PC-3 (cell line): ENCODE data around the gene LIMS4. TPM values are rescaled to one million over a fixed set of nuclear protein-coding genes. Genes with fewer than 3 reads are reported as not detected.
"Not testable (repeated sequence)": the region's sequence is repeated elsewhere in the genome, so short reads cannot be mapped to it uniquely, and the experiment has no call there.

Experiments used
- ATAC-seq: fragments of 200-7000 bp; cut with Tn5 transposase; 2 replicates; pipeline ENCODE4 v1.9.1; 2020; ENCODE audit warnings: mild to moderate bottlenecking, moderate library complexity
- BruUV-seq: library from RNA; stranded (reverse); fragments of 400-500 nt; replicated peaks from 2 replicates; lab custom pipeline; 2021; lab: Mats Ljungman, UMichigan
- CTCF ChIA-PET: fragments of 300-600 bp; sonication (Branson Sonifier 250); formaldehyde crosslinking; loops from one replicate; lab custom pipeline; 2022; ENCODE audit warnings: antibody characterized with exemption; lab: Charles Lee
- POLR2A ChIA-PET: fragments of 300-600 bp; sonication (Branson Sonifier 250); formaldehyde crosslinking; loops from one replicate; lab custom pipeline; 2022; ENCODE audit warnings: antibody characterized with exemption; ENCODE audit not compliant: unreplicated experiment; lab: Charles Lee
- DNase-seq: peaks from one replicate; pipeline ENCODE4 v3.0.0-alpha.2; 2015
- H2AFZ ChIP-seq: fragments of 300-600 bp; sonication (generic); 2 replicates; pipeline ENCODE4 v1.6.0; 2016; ENCODE audit warnings: antibody characterized with exemption, low read length
- H3F3A ChIP-seq: fragments of 300-600 bp; sonication (generic); one replicate; pipeline ENCODE4 v1.6.0; 2017; ENCODE audit warnings: antibody characterized with exemption, low read length, control low read depth, mild to moderate bottlenecking; ENCODE audit not compliant: unreplicated experiment
- H3K27ac ChIP-seq: fragments of 300-600 bp; sonication (generic); 2 replicates; pipeline ENCODE4 v1.5.1; 2016; ENCODE audit warnings: mild to moderate bottlenecking, low read length
- H3K27me3 ChIP-seq: fragments of 300-600 bp; sonication (generic); 2 replicates; pipeline ENCODE4 v1.6.1; 2016; ENCODE audit warnings: low read length, mixed read lengths
- H3K36me3 ChIP-seq: fragments of 300-600 bp; sonication (generic); 2 replicates; pipeline ENCODE4 v1.6.1; 2016; ENCODE audit warnings: low read depth, mixed run types, low read length, mixed read lengths
- H3K4me1 ChIP-seq: fragments of 300-600 bp; sonication (generic); 2 replicates; pipeline ENCODE4 v1.5.1; 2016; ENCODE audit warnings: low read length; ENCODE audit not compliant: insufficient read depth
- H3K4me2 ChIP-seq: fragments of 300-600 bp; sonication (generic); 2 replicates; pipeline ENCODE4 v1.6.0; 2016; ENCODE audit warnings: low read length
- H3K4me3 ChIP-seq: fragments of 300-600 bp; sonication (generic); 2 replicates; pipeline ENCODE4 v1.5.1; 2016; ENCODE audit warnings: mild to moderate bottlenecking, low read length, mixed read lengths
- H3K79me2 ChIP-seq: fragments of 300-600 bp; sonication (generic); 2 replicates; pipeline ENCODE4 v1.6.1; 2017; ENCODE audit warnings: low read length, mixed read lengths
- H3K9ac ChIP-seq: fragments of 300-600 bp; sonication (generic); 2 replicates; pipeline ENCODE4 v1.6.0; 2016; ENCODE audit warnings: mild to moderate bottlenecking, low read length
- H3K9me2 ChIP-seq: fragments of 300-600 bp; sonication (generic); replicated peaks from 2 replicates; pipeline ENCODE4 v1.6.1; 2016; ENCODE audit warnings: mixed run types, low read length, mixed read lengths
- H3K9me3 ChIP-seq: fragments of 300-600 bp; sonication (generic); 2 replicates; pipeline ENCODE4 v1.6.1; 2016; ENCODE audit warnings: low read length, mixed read lengths
- H4K20me1 ChIP-seq: fragments of 300-600 bp; sonication (generic); 2 replicates; pipeline ENCODE4 v1.6.1; 2016; ENCODE audit warnings: low read length, mixed read lengths
- intact Hi-C: fragments of 100-400 bp; cut with micrococcal nuclease; formaldehyde crosslinking; loops from 2 replicates; pipeline ENCODE4 v1.9.0; 2023
- total RNA-seq: library from RNA; depleted of rRNA; stranded (reverse); fragments of >200 nt; gene quantifications from 2 replicates; pipeline ENCODE4 v1.2.3, GENCODE V29; 2014

The LIMS4 gene
- total RNA-seq, 1 experiment from 2014 or later = 0.33 TPM

GRCh38 chr2:110481200-110481599 lies 8.6 kb upstream of the LIMS4 start:
- H3K36me3 ChIP-seq, H3F3A ChIP-seq, POLR2A ChIA-PET, H4K20me1 ChIP-seq, H3K9me3 ChIP-seq, H3K4me1 ChIP-seq, intact Hi-C loops, H3K27me3 ChIP-seq, CTCF ChIA-PET, BruUV-seq, H3K27ac ChIP-seq, H2AFZ ChIP-seq, H3K79me2 ChIP-seq, DNase-seq, H3K4me2 ChIP-seq, H3K4me3 ChIP-seq, H3K9me2 ChIP-seq, H3K9ac ChIP-seq: not testable (repeated sequence)
- peak; percentile 50 for ATAC-seq

GRCh38 chr2:110480084-110480483 lies 7.5 kb upstream of the LIMS4 start:
- intact Hi-C loops, ATAC-seq, H3K9ac ChIP-seq, H3K9me3 ChIP-seq, H3K4me3 ChIP-seq, H4K20me1 ChIP-seq, H3F3A ChIP-seq, POLR2A ChIA-PET, H3K4me1 ChIP-seq, H3K4me2 ChIP-seq, H3K27me3 ChIP-seq, H3K27ac ChIP-seq, H3K36me3 ChIP-seq, H2AFZ ChIP-seq, DNase-seq, CTCF ChIA-PET, H3K79me2 ChIP-seq, H3K9me2 ChIP-seq, BruUV-seq: not testable (repeated sequence)

- H3K9ac ChIP-seq, H3K4me1 ChIP-seq, H3F3A ChIP-seq, ATAC-seq, H3K4me2 ChIP-seq, H3K27ac ChIP-seq, H3K4me3 ChIP-seq, H3K36me3 ChIP-seq, H3K9me3 ChIP-seq, BruUV-seq, CTCF ChIA-PET, POLR2A ChIA-PET, DNase-seq, H2AFZ ChIP-seq, H4K20me1 ChIP-seq, H3K79me2 ChIP-seq, intact Hi-C loops, H3K27me3 ChIP-seq, H3K9me2 ChIP-seq: not testable (repeated sequence)
Measured at GRCh38 chr2:110477370-110477769, 4.8 kb upstream of the LIMS4 start.

GRCh38 chr2:110476952-110477351 lies 4.3 kb upstream of the LIMS4 start:
- H3F3A ChIP-seq, DNase-seq, H3K27ac ChIP-seq, CTCF ChIA-PET, H3K9me2 ChIP-seq, H3K4me3 ChIP-seq, BruUV-seq, H3K4me1 ChIP-seq, POLR2A ChIA-PET, H3K9ac ChIP-seq, H3K79me2 ChIP-seq, intact Hi-C loops, H3K4me2 ChIP-seq, H3K36me3 ChIP-seq, H3K27me3 ChIP-seq, H2AFZ ChIP-seq, H4K20me1 ChIP-seq, ATAC-seq, H3K9me3 ChIP-seq: not testable (repeated sequence)

DNA sequence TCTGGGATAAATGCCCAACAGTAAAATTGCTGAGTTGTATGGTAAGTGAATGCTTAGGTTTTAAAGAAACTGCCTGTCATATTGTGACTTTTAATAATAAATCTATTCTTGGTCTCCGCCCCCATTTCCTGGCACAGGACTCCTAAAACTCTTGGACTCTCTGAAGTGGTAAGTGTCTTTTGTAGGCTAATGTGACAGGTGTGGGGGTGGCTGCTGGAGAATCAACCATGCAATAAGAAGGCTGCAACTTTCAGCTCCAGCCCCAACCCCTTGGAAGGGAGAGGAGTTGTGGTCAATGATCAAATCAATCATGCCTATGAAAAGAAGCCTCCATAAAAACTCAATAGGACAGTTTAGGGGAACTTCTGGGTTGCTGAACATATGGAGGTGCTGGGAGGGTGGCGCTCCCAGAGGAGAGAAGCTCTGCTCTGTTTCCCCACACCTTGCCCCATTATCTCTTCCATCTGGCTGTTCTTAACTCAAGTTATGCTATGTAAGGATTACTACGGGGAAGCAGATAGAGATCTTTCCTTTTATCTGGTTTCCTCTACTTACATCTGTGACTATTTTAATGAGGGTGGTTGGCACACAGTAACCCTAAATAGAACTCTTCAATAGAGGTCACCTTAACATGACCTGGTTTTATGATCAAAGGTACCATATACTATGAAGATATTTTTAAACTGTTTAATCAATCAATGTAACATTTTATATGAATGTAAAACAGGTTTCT lies 3.2 kb upstream of the LIMS4 start:
- intact Hi-C loops = not testable (repeated sequence)

DNA sequence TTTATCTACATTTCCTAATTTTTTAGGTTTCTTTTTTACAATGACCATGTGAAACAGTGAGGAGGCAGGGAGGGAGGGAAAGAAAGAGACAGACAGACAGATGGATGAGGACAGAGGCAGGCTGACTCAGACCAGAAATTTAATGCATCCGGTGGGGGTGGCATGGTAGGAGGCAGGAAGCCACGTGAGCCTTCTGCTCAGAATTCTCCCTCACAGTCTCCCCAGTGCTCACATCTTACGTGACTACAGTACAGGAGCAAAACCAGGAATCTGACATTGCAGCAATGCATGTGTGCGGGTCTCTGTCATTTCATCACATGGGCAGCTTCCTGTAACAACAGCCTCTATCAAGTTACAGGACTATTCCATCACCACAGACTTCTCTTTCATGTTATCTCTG lies 2.3 kb upstream of the LIMS4 start:
- H3K79me2 ChIP-seq, H3K4me1 ChIP-seq, DNase-seq, CTCF ChIA-PET, POLR2A ChIA-PET, H3K9me2 ChIP-seq, H3K4me2 ChIP-seq, H3K4me3 ChIP-seq, H2AFZ ChIP-seq, intact Hi-C loops, H3K36me3 ChIP-seq, H3F3A ChIP-seq, H3K9me3 ChIP-seq, H3K27ac ChIP-seq, H3K9ac ChIP-seq, H4K20me1 ChIP-seq, H3K27me3 ChIP-seq, BruUV-seq: not testable (repeated sequence)
- ATAC-seq = peak; percentile 96

More for the DNA sequence above, 3.2 kb upstream of the LIMS4 start:
- CTCF ChIA-PET, H3K9me2 ChIP-seq, H3K9ac ChIP-seq, H3K9me3 ChIP-seq, DNase-seq, H3K4me2 ChIP-seq, ATAC-seq, H3K27me3 ChIP-seq, H3F3A ChIP-seq, H2AFZ ChIP-seq, H4K20me1 ChIP-seq, BruUV-seq, H3K4me1 ChIP-seq, POLR2A ChIA-PET, H3K79me2 ChIP-seq, H3K27ac ChIP-seq, H3K4me3 ChIP-seq, H3K36me3 ChIP-seq: not testable (repeated sequence)

DNA sequence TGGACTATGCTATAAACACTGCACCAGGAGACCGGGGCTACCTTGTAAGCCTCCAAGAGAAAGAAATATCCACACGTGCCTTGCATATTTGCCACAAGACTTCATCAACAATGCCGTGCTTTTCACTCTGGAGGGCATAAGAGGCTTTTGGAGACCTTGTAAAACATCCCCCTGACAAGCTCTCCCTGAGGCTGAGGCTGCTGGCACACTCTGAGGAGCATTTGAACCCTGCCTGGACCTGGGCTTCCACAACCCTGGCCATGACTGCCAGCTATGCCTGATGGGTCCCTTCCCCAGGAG lies 393 bp upstream of the LIMS4 start:
- DNase-seq, POLR2A ChIA-PET, H3K36me3 ChIP-seq, H3K27ac ChIP-seq, H3K79me2 ChIP-seq, intact Hi-C loops, H3K27me3 ChIP-seq, H3K4me2 ChIP-seq, CTCF ChIA-PET, BruUV-seq, H2AFZ ChIP-seq, H3F3A ChIP-seq, H4K20me1 ChIP-seq, H3K9me2 ChIP-seq, H3K9me3 ChIP-seq, ATAC-seq, H3K9ac ChIP-seq, H3K4me1 ChIP-seq, H3K4me3 ChIP-seq: not testable (repeated sequence)
